H9 (cell line): ENCODE data around the gene KREMEN2. TPM values are rescaled to one million over a fixed set of nuclear protein-coding genes. Genes with fewer than 3 reads are reported as not detected.

ENCODE experiments used
- DNase-seq: peaks from one replicate; pipeline ENCODE4 v3.0.0-alpha.2; 2017
- H2AFZ ChIP-seq: one replicate; pipeline ENCODE4 v1.6.1; 2013; ENCODE audit warnings: mild to moderate bottlenecking, low read length, control low read depth, moderate library complexity
- H2AK5ac ChIP-seq: 2 replicates; pipeline ENCODE4 v1.6.1; 2013; ENCODE audit warnings: low read length, control low read depth, mixed read lengths; ENCODE audit not compliant: insufficient read length
- H2BK120ac ChIP-seq: one replicate; pipeline ENCODE4 v1.6.1; 2013; ENCODE audit warnings: low read depth, mild to moderate bottlenecking, low read length, control low read depth, inconsistent platforms; ENCODE audit not compliant: poor library complexity, severe bottlenecking
- H2BK12ac ChIP-seq: 2 replicates; pipeline ENCODE4 v1.6.1; 2013; ENCODE audit warnings: low read length, control low read depth, mixed read lengths, low read depth; ENCODE audit not compliant: insufficient read length
- H2BK15ac ChIP-seq: 2 replicates; pipeline ENCODE4 v1.6.1; 2013; ENCODE audit warnings: low read depth, low read length, control low read depth
- H2BK20ac ChIP-seq: one replicate; pipeline ENCODE4 v1.6.1; 2013; ENCODE audit warnings: low read depth, mild to moderate bottlenecking, low read length, control low read depth, inconsistent platforms; ENCODE audit not compliant: poor library complexity, severe bottlenecking
- H2BK5ac ChIP-seq: 2 replicates; pipeline ENCODE4 v1.6.1; 2013; ENCODE audit warnings: low read length, control low read depth, mixed read lengths; ENCODE audit not compliant: insufficient read length
- H3K14ac ChIP-seq: 2 replicates; pipeline ENCODE4 v1.6.1; 2013; ENCODE audit warnings: low read length, control low read depth; ENCODE audit not compliant: insufficient read depth
- H3K18ac ChIP-seq: 2 replicates; pipeline ENCODE4 v1.6.1; 2013; ENCODE audit warnings: low read depth, mild to moderate bottlenecking, mixed read lengths, low read length, control low read depth; ENCODE audit not compliant: insufficient read length
- H3K23ac ChIP-seq: 2 replicates; pipeline ENCODE4 v1.6.1; 2013; ENCODE audit warnings: low read length, control low read depth, mixed read lengths, low read depth; ENCODE audit not compliant: insufficient read length
- H3K23me2 ChIP-seq: 2 replicates; pipeline ENCODE4 v1.6.1; 2013; ENCODE audit warnings: low read depth, mild to moderate bottlenecking, mixed read lengths, low read length, control low read depth; ENCODE audit not compliant: insufficient read length, poor library complexity, severe bottlenecking
- H3K27ac ChIP-seq: 2 replicates; pipeline ENCODE4 v1.5.1; 2013; ENCODE audit warnings: low read length, control low read depth, mixed read lengths, low read depth; ENCODE audit not compliant: insufficient read length
- H3K27me3 ChIP-seq: 2 replicates; pipeline ENCODE4 v1.6.1; 2013; ENCODE audit warnings: low read length, control low read depth, inconsistent platforms; ENCODE audit not compliant: insufficient read depth
- H3K4ac ChIP-seq: 2 replicates; pipeline ENCODE4 v1.6.1; 2013; ENCODE audit warnings: low read depth, mild to moderate bottlenecking, control low read depth, inconsistent platforms, low read length, moderate library complexity
- H3K4me1 ChIP-seq: 2 replicates; pipeline ENCODE4 v1.6.1; 2013; ENCODE audit warnings: low read length, control low read depth, inconsistent platforms; ENCODE audit not compliant: insufficient read depth
- H3K4me2 ChIP-seq: 2 replicates; pipeline ENCODE4 v1.6.1; 2013; ENCODE audit warnings: low read length, control low read depth, mixed read lengths; ENCODE audit not compliant: insufficient read length, insufficient read depth
- H3K56ac ChIP-seq: 2 replicates; pipeline ENCODE4 v1.6.1; 2013; ENCODE audit warnings: low read depth, mild to moderate bottlenecking, mixed read lengths, low read length, control low read depth; ENCODE audit not compliant: insufficient read length
- H3K79me1 ChIP-seq: 2 replicates; pipeline ENCODE4 v1.6.1; 2013; ENCODE audit warnings: low read depth, mild to moderate bottlenecking, moderate library complexity, low read length, control low read depth, inconsistent platforms; ENCODE audit not compliant: insufficient read depth, poor library complexity, severe bottlenecking
- H3K79me2 ChIP-seq: 2 replicates; pipeline ENCODE4 v1.6.1; 2013; ENCODE audit warnings: low read length, control low read depth, inconsistent platforms; ENCODE audit not compliant: insufficient read depth
- H3K9ac ChIP-seq: 2 replicates; pipeline ENCODE4 v1.6.1; 2013; ENCODE audit warnings: low read length, control low read depth, mixed read lengths; ENCODE audit not compliant: insufficient read length; ENCODE audit errors: extremely low read depth
- H3K9me3 ChIP-seq: one replicate; pipeline ENCODE4 v1.6.1; 2013; ENCODE audit warnings: low read depth, low read length, inconsistent platforms; ENCODE audit not compliant: control insufficient read depth
- H3T11ph ChIP-seq: one replicate; pipeline ENCODE4 v1.6.1; 2013; ENCODE audit warnings: mild to moderate bottlenecking, low read length, control low read depth, inconsistent platforms
- H4K20me1 ChIP-seq: one replicate; pipeline ENCODE4 v1.6.1; 2013; ENCODE audit not compliant: control insufficient read depth, insufficient read length, insufficient read depth
- H4K5ac ChIP-seq: 2 replicates; pipeline ENCODE4 v1.6.1; 2013; ENCODE audit warnings: low read depth, mild to moderate bottlenecking, mixed read lengths, low read length, control low read depth; ENCODE audit not compliant: insufficient read length
- H4K8ac ChIP-seq: replicated peaks from 2 replicates; pipeline ENCODE4 v1.6.1; 2013; ENCODE audit warnings: low read length, control low read depth, mixed read lengths, low read depth; ENCODE audit not compliant: insufficient read length
- H4K91ac ChIP-seq: 2 replicates; pipeline ENCODE4 v1.6.1; 2013; ENCODE audit warnings: low read depth, mild to moderate bottlenecking, moderate library complexity, mixed read lengths, low read length, control low read depth; ENCODE audit not compliant: insufficient read length
- H3K27ac Mint-ChIP-seq, 3 experiments: 2 replicates in 2 of 3; 3 replicates in 1 of 3; pipeline ENCODE4 v1.8.0; 2020 to 2021; ENCODE audit warnings: mixed read lengths in 3 of 3, mild to moderate bottlenecking in 1 of 3, moderate library complexity in 1 of 3
- H3K27me3 Mint-ChIP-seq: 2 replicates; pipeline ENCODE4 v1.8.0; 2021; ENCODE audit warnings: low read depth, mild to moderate bottlenecking, moderate library complexity, mixed read lengths
- H3K36me3 Mint-ChIP-seq, 3 experiments: 2 replicates in 2 of 3; 3 replicates in 1 of 3; pipeline ENCODE4 v1.8.0; 2020 to 2021; ENCODE audit warnings: low read depth in 3 of 3, mixed read lengths in 3 of 3; ENCODE audit not compliant: insufficient read depth in 1 of 3
- H3K4me1 Mint-ChIP-seq, 2 experiments: 2 replicates each; pipeline ENCODE4 v1.8.0; 2020; ENCODE audit warnings: mixed read lengths in 2 of 2
- H3K4me3 Mint-ChIP-seq, 2 experiments: 2 replicates in 1 of 2; 3 replicates in 1 of 2; pipeline ENCODE4 v1.8.0; 2020 to 2021; ENCODE audit warnings: mild to moderate bottlenecking in 2 of 2, mixed read lengths in 2 of 2, moderate library complexity in 1 of 2
- H3K9me3 Mint-ChIP-seq, 2 experiments: 2 replicates in 1 of 2; 3 replicates in 1 of 2; pipeline ENCODE4 v1.8.0; 2020; ENCODE audit warnings: mild to moderate bottlenecking in 2 of 2, mixed read lengths in 2 of 2, moderate library complexity in 1 of 2
- CTCF ChIP-seq: fragments of 200-600 bp; sonication (generic); conservative IDR thresholded peaks from 3 replicates; pipeline ENCODE4 v1.8.0; 2021; ENCODE audit warnings: antibody characterized with exemption, mild to moderate bottlenecking
- WGBS: extraction: QIAGEN DNeasy Blood & Tissue Kit; methylation state at CpG from one replicate; pipeline ENCODE4 v1.1.7; 2013; ENCODE audit warnings: missing lambda C conversion rate, low lambda C conversion rate, mixed read lengths; ENCODE audit not compliant: insufficient read length; ENCODE audit errors: extremely low coverage; 5-methylcytosine and 5-hydroxymethylcytosine counted together
- total RNA-seq: library from RNA; stranded (reverse); gene quantifications from 2 replicates; pipeline ENCODE4 v1.2.1, GENCODE V29; 2021

The KREMEN2 gene
- total RNA-seq, 1 experiment from 2014 or later: 12.8 TPM

- H2BK5ac ChIP-seq: no peak overlapping the region
- no peak overlapping the region for H2BK120ac ChIP-seq
- peaks cover 5% of the 10 kb centered on the region for H3K23me2 ChIP-seq
- no peaks in the 10 kb centered on the region for H3K79me2 ChIP-seq
- no peak overlapping the region for H3K23ac ChIP-seq
- H2AK5ac ChIP-seq: no peak overlapping the region
- no peak overlapping the region for H3K27ac Mint-ChIP-seq
- H3K79me1 ChIP-seq: no peaks in the 10 kb centered on the region
- no peak for TF ChIP-seq CTCF
- H3K4me1 ChIP-seq: no peaks in the 10 kb centered on the region
- H3K18ac ChIP-seq: no peak overlapping the region
- H4K8ac ChIP-seq: no peak overlapping the region
- H2BK20ac ChIP-seq: no peak overlapping the region
- H3K14ac ChIP-seq: no peak overlapping the region
- H4K20me1 ChIP-seq: no peaks in the 10 kb centered on the region
- no peak overlapping the region for H2BK12ac ChIP-seq
- H3K27me3 Mint-ChIP-seq: peaks cover 6% of the 10 kb centered on the region
- no peak overlapping the region for H3K4me2 ChIP-seq
- no peak overlapping the region for H4K5ac ChIP-seq
- no peak overlapping the region for H3K4ac ChIP-seq
- no peaks in the 10 kb centered on the region for H3K27me3 ChIP-seq
- peaks cover 10 to 11% of the 10 kb centered on the region in 2 experiments for H3K9me3 Mint-ChIP-seq
- no peak overlapping the region for H3K9ac ChIP-seq
- H2BK15ac ChIP-seq: no peak overlapping the region
- H3K4me1 Mint-ChIP-seq: peaks cover 28 to 30% of the 10 kb centered on the region in 2 experiments
- H2AFZ ChIP-seq: no peak overlapping the region
- no peaks in the 10 kb centered on the region for H3K9me3 ChIP-seq
- H3K56ac ChIP-seq: no peak overlapping the region
- no CpG with 5 or more reads among the region's 5 CpGs for WGBS
- peaks cover 10 to 18% (median 14%) of the 10 kb centered on the region in 3 experiments for H3K36me3 Mint-ChIP-seq
- no peak overlapping the region for H3K4me3 Mint-ChIP-seq
- no peak overlapping the region for H3K27ac ChIP-seq
- no peak overlapping the region for H4K91ac ChIP-seq
- no peak for DNase-seq
- no peak overlapping the region for H3T11ph ChIP-seq
Measured at GRCh38 chr16:2926650-2926999, 37.5 kb upstream of the KREMEN2 start.
